ENCODE measurements around the gene SMYD3. TPM values are rescaled to one million over a fixed set of nuclear protein-coding genes. Genes with fewer than 3 reads are reported as not detected.
"Not testable (repeated sequence)": the region's sequence is repeated elsewhere in the genome, so short reads cannot be mapped to it uniquely, and the experiment has no call there.

The SMYD3 gene
- total RNA-seq, 1 donor from 2014 or later: 20.8 TPM

GRCh38 chr1:245779797-245780755 is 727.0 kb downstream of the SMYD3 start:
- Mint-ChIP-seq H3K27ac (no peak overlapping the region), H3K27me3 (no peaks in the 10 kb centered on the region), H3K9me3 (peaks cover 4% of the 10 kb centered on the region), H3K4me1 (no peaks in the 10 kb centered on the region), H3K4me3 (no peak overlapping the region), H3K36me3 (ENCODE audit: low read depth) (peaks cover 2% of the 10 kb centered on the region)
- CTCF ChIA-PET: no interaction called here
- no peak for ATAC-seq (ENCODE audit: low read depth)
- intact Hi-C loops (cut with micrococcal nuclease): no loop called here
- TF ChIP-seq CTCF (IDR thresholded peaks at IDR 0.05): no peak
- DNase-seq: no peak
- POLR2A ChIA-PET: no interaction called here

- H3K9me3 Mint-ChIP-seq: peaks cover 4% of the 10 kb centered on the region
- H3K36me3 Mint-ChIP-seq (ENCODE audit: low read depth): peaks cover 2% of the 10 kb centered on the region
- DNase-seq: no peak
- H3K27ac Mint-ChIP-seq: no peak overlapping the region
- ChIA-PET CTCF (no interaction called here), POLR2A (no interaction called here)
- no peak for ATAC-seq (ENCODE audit: low read depth)
- no peaks in the 10 kb centered on the region for H3K4me1 Mint-ChIP-seq
- intact Hi-C loops (cut with micrococcal nuclease): no loop called here
- H3K4me3 Mint-ChIP-seq: no peak overlapping the region
- TF ChIP-seq CTCF (IDR thresholded peaks at IDR 0.05): no peak
- no peaks in the 10 kb centered on the region for H3K27me3 Mint-ChIP-seq
Observed at GRCh38 chr1:245777752-245778151, 729.3 kb downstream of the SMYD3 start.

GRCh38 chr1:245776694-245777332 is 730.3 kb downstream of the SMYD3 start:
- DNase-seq (no peak), ATAC-seq (ENCODE audit: low read depth) (no peak)
- ChIA-PET POLR2A (no interaction called here), CTCF (no interaction called here)
- H3K36me3 Mint-ChIP-seq (ENCODE audit: low read depth): peaks cover 2% of the 10 kb centered on the region
- peaks cover 4% of the 10 kb centered on the region for H3K9me3 Mint-ChIP-seq
- intact Hi-C loops (cut with micrococcal nuclease): no loop called here
- no peaks in the 10 kb centered on the region for H3K4me1 Mint-ChIP-seq
- no peak overlapping the region for H3K27ac Mint-ChIP-seq
- no peak overlapping the region for H3K4me3 Mint-ChIP-seq
- TF ChIP-seq CTCF (IDR thresholded peaks at IDR 0.05): no peak
- no peaks in the 10 kb centered on the region for H3K27me3 Mint-ChIP-seq

- POLR2A ChIA-PET: no interaction called here
- H3K27me3 Mint-ChIP-seq: no peaks in the 10 kb centered on the region
- DNase-seq: no peak
- peaks cover 4% of the 10 kb centered on the region for H3K9me3 Mint-ChIP-seq
- H3K36me3 Mint-ChIP-seq (ENCODE audit: low read depth): peaks cover 2% of the 10 kb centered on the region
- CTCF ChIA-PET: no interaction called here
- TF ChIP-seq CTCF (IDR thresholded peaks at IDR 0.05): no peak
- no peak overlapping the region for H3K27ac Mint-ChIP-seq
- no peaks in the 10 kb centered on the region for H3K4me1 Mint-ChIP-seq
- intact Hi-C loops (cut with micrococcal nuclease): no loop called here
- H3K4me3 Mint-ChIP-seq: no peak overlapping the region
- ATAC-seq (ENCODE audit: low read depth): no peak
Observed at GRCh38 chr1:245776139-245776538, 730.9 kb downstream of the SMYD3 start.

GRCh38 chr1:245774931-245775330 is 732.1 kb downstream of the SMYD3 start:
- H3K9me3 Mint-ChIP-seq; H3K27me3 Mint-ChIP-seq; intact Hi-C loops (cut with micrococcal nuclease); H3K27ac Mint-ChIP-seq; H3K4me1 Mint-ChIP-seq; DNase-seq; ATAC-seq (ENCODE audit: low read depth); CTCF ChIA-PET; H3K4me3 Mint-ChIP-seq; POLR2A ChIA-PET; H3K36me3 Mint-ChIP-seq (ENCODE audit: low read depth): not testable (repeated sequence)
